ENCODE results near the gene RPS24. TPM values are rescaled to one million over a fixed set of nuclear protein-coding genes. Genes with fewer than 3 reads are reported as not detected.

RPS24 gene
- total and polyA plus RNA-seq, 2 of the 13 experiments (the other 11 are each of a cell fraction or from before 2014, with no cell fraction given), result 2,690 to 3,319 TPM

DNA sequence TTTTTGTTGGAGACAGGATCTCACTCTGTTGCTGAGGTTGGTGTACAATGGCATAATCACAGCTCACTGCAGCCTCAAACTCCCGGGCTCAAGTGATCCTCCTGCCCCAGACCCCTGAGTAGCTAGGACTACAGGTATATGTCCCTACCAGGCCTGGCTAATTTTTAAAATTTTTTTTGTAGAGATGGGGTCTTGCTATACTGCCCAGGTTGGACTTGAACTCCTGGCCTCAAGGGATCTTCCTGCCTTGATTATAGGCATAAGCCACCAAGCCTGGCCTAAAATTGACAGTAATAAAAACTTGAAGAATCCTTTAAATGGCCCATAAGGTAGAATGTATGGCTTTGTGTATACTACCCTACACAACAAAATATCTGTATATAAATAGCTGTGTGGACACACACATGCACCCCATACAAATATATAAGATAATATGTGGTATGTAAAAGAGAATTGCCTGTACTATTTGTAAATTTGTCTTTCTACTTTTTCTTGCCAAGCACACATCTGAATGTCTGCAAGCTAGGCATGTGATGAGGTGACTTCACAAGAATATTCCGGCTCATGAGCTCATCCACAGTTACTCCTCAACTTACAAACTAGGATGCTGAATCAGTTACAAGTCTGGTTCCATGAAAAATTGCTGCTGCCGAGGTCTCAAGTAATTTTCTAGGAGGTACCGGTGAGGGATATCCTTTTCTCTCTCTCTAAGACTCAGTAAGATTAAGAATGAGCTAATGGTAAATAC, 30.9 kb upstream of the RPS24 start:
- Histone ChIP-seq H3K27me3 (ENCODE audit: control insufficient read depth in 1 of 2, insufficient read depth in 2 of 2, low read length in 2 of 2) (no peaks in the 10 kb centered on the region), H3K27ac (ENCODE audit: extremely low read length, insufficient read depth, low read length) (no peak overlapping the region), H3K79me2 (ENCODE audit: insufficient read depth, low read length) (no peaks in the 10 kb centered on the region), H3K4me2 (ENCODE audit: low read depth, low read length) (no peak overlapping the region), H3K4me1 (ENCODE audit: insufficient read depth, low read length) (no peaks in the 10 kb centered on the region), H3K4me3 (replicated peaks in 1 of 3; ENCODE audit: insufficient read depth in 1 of 3, low read depth in 2 of 3, low read length in 3 of 3) (no peak overlapping the region), H3K9ac (ENCODE audit: insufficient read depth, low read depth, low read length) (no peak overlapping the region), H2AFZ (ENCODE audit: low read length) (no peak overlapping the region), H3K9me3 (ENCODE audit: low read length) (no peaks in the 10 kb centered on the region), H3K36me3 (replicated peaks in 1 of 2; ENCODE audit: control insufficient read depth in 1 of 2, insufficient read depth in 2 of 2, low read length in 2 of 2) (peaks cover 17 to 78% of the 10 kb centered on the region in 2 experiments), H4K20me1 (ENCODE audit: insufficient read depth, low read length) (no peaks in the 10 kb centered on the region)
- ATAC-seq, result no peak
- in situ Hi-C loops (cut with HindIII; ENCODE audit: extremely low pct_ligation_motif_present, low pct_unique_long_range_greater_than_20kb) (no loop called here), intact Hi-C loops (cut with micrococcal nuclease; ENCODE audit: unreplicated experiment) (no loop called here)
- WGBS (ENCODE audit: low lambda C conversion rate), result 93% methylated on average over 4 of the region's 4 CpGs
- FAIRE-seq, result no peak
- BruUV-seq (replicated peaks), result no TSS peak
- ChIA-PET CTCF (ENCODE audit: low intra/inter-chr PET ratio, low total read pairs) (no interaction called here), POLR2A (no interaction called here)
- no peak for DNase-seq (ENCODE audit: low spot score)
- TF ChIP-seq, protein P1, sequence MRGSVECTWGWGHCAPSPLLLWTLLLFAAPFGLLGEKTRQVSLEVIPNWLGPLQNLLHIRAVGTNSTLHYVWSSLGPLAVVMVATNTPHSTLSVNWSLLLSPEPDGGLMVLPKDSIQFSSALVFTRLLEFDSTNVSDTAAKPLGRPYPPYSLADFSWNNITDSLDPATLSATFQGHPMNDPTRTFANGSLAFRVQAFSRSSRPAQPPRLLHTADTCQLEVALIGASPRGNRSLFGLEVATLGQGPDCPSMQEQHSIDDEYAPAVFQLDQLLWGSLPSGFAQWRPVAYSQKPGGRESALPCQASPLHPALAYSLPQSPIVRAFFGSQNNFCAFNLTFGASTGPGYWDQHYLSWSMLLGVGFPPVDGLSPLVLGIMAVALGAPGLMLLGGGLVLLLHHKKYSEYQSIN (CRISPR knock-in tag; IDR thresholded peaks at IDR 0.05; ENCODE audit: borderline replicate concordance), result no peak

DNA sequence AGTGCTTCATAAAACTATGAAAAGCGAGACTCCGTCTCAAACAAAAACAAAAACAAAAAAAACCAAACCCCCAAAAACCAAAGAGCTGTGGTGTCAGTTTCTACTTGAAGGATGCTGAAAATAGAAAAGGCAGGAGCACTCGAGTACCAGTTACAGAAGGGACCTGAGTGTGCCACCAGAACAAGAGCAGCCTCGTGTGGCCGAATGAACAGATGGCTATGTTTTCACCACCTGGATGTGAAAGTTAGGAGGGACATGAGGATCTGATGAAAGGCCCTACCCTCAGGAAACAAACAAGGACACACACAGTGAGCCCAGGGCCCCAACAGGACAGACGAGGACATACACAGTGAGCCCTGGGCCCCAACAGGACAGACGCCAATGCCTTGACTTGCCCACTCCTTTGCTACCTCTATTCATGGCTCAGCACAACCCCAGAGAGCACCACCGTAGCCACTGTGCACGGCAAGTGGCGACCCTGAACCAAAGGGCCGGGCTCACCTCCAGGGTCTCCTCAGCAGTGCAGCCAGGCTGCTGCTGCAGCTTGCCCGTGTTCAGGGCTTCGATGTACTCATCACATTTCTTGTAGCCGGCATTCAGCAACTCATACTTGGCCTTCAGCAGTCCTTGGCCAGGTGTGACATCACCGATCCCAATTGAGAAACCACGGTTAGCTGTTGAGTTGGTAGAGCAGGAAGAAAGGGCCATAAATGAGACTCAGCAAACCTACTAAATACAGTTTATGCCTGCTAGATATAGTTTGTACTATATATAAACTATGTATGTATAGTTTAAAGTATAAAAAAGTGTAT, 29.2 kb upstream of the RPS24 start:
- Histone ChIP-seq H3K4me1 (ENCODE audit: insufficient read depth, low read length) (no peaks in the 10 kb centered on the region), H3K27ac (ENCODE audit: extremely low read length, insufficient read depth, low read length) (no peak overlapping the region), H3K27me3 (ENCODE audit: control insufficient read depth in 1 of 2, insufficient read depth in 2 of 2, low read length in 2 of 2) (no peaks in the 10 kb centered on the region), H3K79me2 (ENCODE audit: insufficient read depth, low read length) (no peaks in the 10 kb centered on the region), H3K4me3 (replicated peaks in 1 of 3; ENCODE audit: insufficient read depth in 1 of 3, low read depth in 2 of 3, low read length in 3 of 3) (no peak overlapping the region), H3K4me2 (ENCODE audit: low read depth, low read length) (no peak overlapping the region), H3K9ac (ENCODE audit: insufficient read depth, low read depth, low read length) (no peak overlapping the region), H3K36me3 (replicated peaks in 1 of 2; ENCODE audit: control insufficient read depth in 1 of 2, insufficient read depth in 2 of 2, low read length in 2 of 2) (peaks cover 19 to 85% of the 10 kb centered on the region in 2 experiments), H3K9me3 (ENCODE audit: low read length) (no peaks in the 10 kb centered on the region), H4K20me1 (ENCODE audit: insufficient read depth, low read length) (no peaks in the 10 kb centered on the region), H2AFZ (ENCODE audit: low read length) (no peak overlapping the region)
- ATAC-seq (peak; percentile 48; the same call in 2 of the 3 replicates), DNase-seq (ENCODE audit: low spot score) (no peak), FAIRE-seq (no peak)
- intact Hi-C loops (cut with micrococcal nuclease; ENCODE audit: unreplicated experiment) (no loop called here), in situ Hi-C loops (cut with HindIII; ENCODE audit: extremely low pct_ligation_motif_present, low pct_unique_long_range_greater_than_20kb) (no loop called here)
- BruUV-seq (replicated peaks), result no TSS peak
- TF ChIP-seq IKZF1 (IDR thresholded peaks at IDR 0.05), result no peak
- TF ChIP-seq, protein P2, sequence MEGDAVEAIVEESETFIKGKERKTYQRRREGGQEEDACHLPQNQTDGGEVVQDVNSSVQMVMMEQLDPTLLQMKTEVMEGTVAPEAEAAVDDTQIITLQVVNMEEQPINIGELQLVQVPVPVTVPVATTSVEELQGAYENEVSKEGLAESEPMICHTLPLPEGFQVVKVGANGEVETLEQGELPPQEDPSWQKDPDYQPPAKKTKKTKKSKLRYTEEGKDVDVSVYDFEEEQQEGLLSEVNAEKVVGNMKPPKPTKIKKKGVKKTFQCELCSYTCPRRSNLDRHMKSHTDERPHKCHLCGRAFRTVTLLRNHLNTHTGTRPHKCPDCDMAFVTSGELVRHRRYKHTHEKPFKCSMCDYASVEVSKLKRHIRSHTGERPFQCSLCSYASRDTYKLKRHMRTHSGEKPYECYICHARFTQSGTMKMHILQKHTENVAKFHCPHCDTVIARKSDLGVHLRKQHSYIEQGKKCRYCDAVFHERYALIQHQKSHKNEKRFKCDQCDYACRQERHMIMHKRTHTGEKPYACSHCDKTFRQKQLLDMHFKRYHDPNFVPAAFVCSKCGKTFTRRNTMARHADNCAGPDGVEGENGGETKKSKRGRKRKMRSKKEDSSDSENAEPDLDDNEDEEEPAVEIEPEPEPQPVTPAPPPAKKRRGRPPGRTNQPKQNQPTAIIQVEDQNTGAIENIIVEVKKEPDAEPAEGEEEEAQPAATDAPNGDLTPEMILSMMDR (CRISPR knock-in tag; IDR thresholded peaks at IDR 0.05), result peak; percentile 36
- TF ChIP-seq ZMYM2 (CRISPR knock-in tag; IDR thresholded peaks at IDR 0.05), result no peak
- TF ChIP-seq STAT5B (CRISPR knock-in tag; IDR thresholded peaks at IDR 0.05), result no peak
- TF ChIP-seq STAG1 (CRISPR knock-in tag; IDR thresholded peaks at IDR 0.05), result peak; percentile 56
- ChIA-PET POLR2A (no interaction called here), CTCF (ENCODE audit: low intra/inter-chr PET ratio, low total read pairs) (no interaction called here)
- 95% methylated on average over 9 of the region's 16 CpGs for WGBS (ENCODE audit: low lambda C conversion rate)

Measured in HepG2 (cell line).